H1 (cell line): Measurements from ENCODE around the gene PKD1. TPM values are rescaled to one million over a fixed set of nuclear protein-coding genes. Genes with fewer than 3 reads are reported as not detected.
A peak's percentile ranks its signal among the peaks of the same experiment; 100 is the strongest.

Source experiments
- CTCF ChIA-PET: fragments of 300-600 bp; sonication (Branson Sonifier 250); formaldehyde crosslinking; loops from one replicate; lab custom pipeline; 2021; ENCODE audit not compliant: partially characterized antibody; lab: Charles Lee
- POLR2A ChIA-PET: fragments of 300-600 bp; sonication (Branson Sonifier 250); formaldehyde crosslinking; loops from one replicate; lab custom pipeline; 2021; ENCODE audit warnings: inconsistent platforms; ENCODE audit not compliant: partially characterized antibody; lab: Charles Lee
- DNase-seq, 2 experiments: peaks; one replicate each; pipeline versions ENCODE4 v3.0.0 to v3.0.0-alpha.2; 2010 to 2022; ENCODE audit warnings: low spot score in 2 of 2, low read depth in 1 of 2, mixed read lengths in 1 of 2
- FAIRE-seq: peaks from 2 replicates; lab custom pipeline; 2011; peaks lifted over from hg19 to GRCh38; lab: Jason Lieb, UNC
- H2AFZ ChIP-seq: 2 replicates; pipeline ENCODE4 v1.8.1; 2012; ENCODE audit warnings: low read length, inconsistent platforms
- H2AK5ac ChIP-seq: 2 replicates; pipeline ENCODE4 v1.6.1; 2013; ENCODE audit warnings: low read depth, low read length
- H2BK120ac ChIP-seq: replicated peaks from 2 replicates; pipeline ENCODE3; 2013; ENCODE audit warnings: low read depth, low read length, inconsistent platforms
- H2BK12ac ChIP-seq: 2 replicates; pipeline ENCODE4 v1.6.1; 2013; ENCODE audit warnings: low read depth, low read length
- H2BK15ac ChIP-seq: 2 replicates; pipeline ENCODE4 v1.6.1; 2013; ENCODE audit warnings: low read length
- H2BK20ac ChIP-seq: 2 replicates; pipeline ENCODE4 v1.6.1; 2013; ENCODE audit warnings: low read length
- H2BK5ac ChIP-seq: 2 replicates; pipeline ENCODE4 v1.6.1; 2013; ENCODE audit warnings: low read depth, low read length
- H3K14ac ChIP-seq: 2 replicates; pipeline ENCODE4 v1.6.1; 2013; ENCODE audit warnings: inconsistent platforms; ENCODE audit not compliant: insufficient read length
- H3K18ac ChIP-seq: 2 replicates; pipeline ENCODE4 v1.6.1; 2013; ENCODE audit warnings: low read length; ENCODE audit errors: extremely low read depth
- H3K23ac ChIP-seq: 2 replicates; pipeline ENCODE4 v1.6.1; 2013; ENCODE audit warnings: inconsistent platforms; ENCODE audit not compliant: insufficient read length
- H3K23me2 ChIP-seq: 2 replicates; pipeline ENCODE4 v1.6.1; 2013; ENCODE audit warnings: low read depth, low read length
- H3K27ac ChIP-seq: 2 replicates; pipeline ENCODE4 v1.6.1; 2011; ENCODE audit warnings: low read depth, low read length, inconsistent platforms
- H3K27me3 ChIP-seq, 4 experiments: replicated peaks in 1 of 4; 1 replicate in 1 of 4; 2 replicates in 3 of 4; pipeline versions ENCODE4 v1.6.1 to v1.8.1; 2011 to 2013; ENCODE audit warnings: low read length in 3 of 4, mild to moderate bottlenecking in 3 of 4, inconsistent platforms in 2 of 4, mixed read lengths in 2 of 4, moderate library complexity in 1 of 4; ENCODE audit not compliant: control insufficient read depth in 3 of 4, insufficient read depth in 3 of 4; ENCODE audit errors: extremely low read depth in 1 of 4
- H3K36me3 ChIP-seq, 4 experiments: 2 replicates each; pipeline versions ENCODE4 v1.6.1 to v1.8.1; 2011 to 2013; ENCODE audit warnings: mild to moderate bottlenecking in 4 of 4, low read length in 3 of 4, moderate library complexity in 2 of 4, control low read depth in 1 of 4, inconsistent platforms in 1 of 4; ENCODE audit not compliant: insufficient read depth in 4 of 4, control insufficient read depth in 2 of 4
- H3K4ac ChIP-seq: replicated peaks from 2 replicates; pipeline ENCODE3; 2013; ENCODE audit warnings: low read length, low read depth, mixed read lengths, inconsistent platforms; ENCODE audit not compliant: insufficient read length
- H3K4me1 ChIP-seq, 4 experiments: replicated peaks in 1 of 4; 1 replicate in 1 of 4; 2 replicates in 3 of 4; pipeline versions ENCODE4 v1.6.1 to v1.8.1; 2011 to 2013; ENCODE audit warnings: low read length in 3 of 4, inconsistent platforms in 2 of 4, mixed read lengths in 1 of 4; ENCODE audit not compliant: insufficient read depth in 4 of 4, control insufficient read depth in 3 of 4
- H3K4me2 ChIP-seq, 2 experiments: 2 replicates each; pipeline versions ENCODE4 v1.6.1 to v1.8.1; 2011 to 2013; ENCODE audit warnings: low read depth in 2 of 2, low read length in 2 of 2, control low read depth in 1 of 2, inconsistent platforms in 1 of 2, mild to moderate bottlenecking in 1 of 2; ENCODE audit not compliant: insufficient read depth in 1 of 2
- H3K4me3 ChIP-seq, 4 experiments: fragments of 200-600, 300-600 bp in 1 of 4; sonication (generic), shearing (Covaris generic), sonication (Bioruptor Twin) in 1 of 4; 2 replicates each; pipeline versions ENCODE4 v1.5.1 to v1.8.1; 2011 to 2016; ENCODE audit warnings: low read length in 4 of 4, low read depth in 3 of 4, control low read depth in 2 of 4, inconsistent platforms in 2 of 4, mild to moderate bottlenecking in 2 of 4, mixed read lengths in 1 of 4, moderate library complexity in 1 of 4; ENCODE audit not compliant: insufficient read depth in 2 of 4; ENCODE audit errors: extremely low read depth in 1 of 4
- H3K56ac ChIP-seq: replicated peaks from 2 replicates; pipeline ENCODE3; 2013; ENCODE audit warnings: low read depth, mild to moderate bottlenecking, mixed read lengths, low read length, inconsistent platforms; ENCODE audit not compliant: insufficient read length
- H3K79me1 ChIP-seq: 2 replicates; pipeline ENCODE4 v1.6.1; 2013; ENCODE audit warnings: low read depth, low read length, control low read depth
- H3K79me2 ChIP-seq, 2 experiments: 2 replicates each; pipeline versions ENCODE4 v1.6.1 to v1.8.1; 2012 to 2013; ENCODE audit warnings: low read length in 2 of 2, mild to moderate bottlenecking in 2 of 2, inconsistent platforms in 1 of 2; ENCODE audit not compliant: insufficient read depth in 2 of 2, control insufficient read depth in 1 of 2
- H3K9ac ChIP-seq, 4 experiments: replicated peaks in 1 of 4; 1 replicate in 1 of 4; 2 replicates in 3 of 4; pipeline versions ENCODE4 v1.6.1 to v1.8.1; 2011 to 2013; ENCODE audit warnings: low read depth in 3 of 4, low read length in 3 of 4, control low read depth in 2 of 4, mild to moderate bottlenecking in 2 of 4, moderate library complexity in 2 of 4, inconsistent platforms in 1 of 4; ENCODE audit errors: extremely low read depth in 1 of 4
- H3K9me3 ChIP-seq, 2 experiments: 2 replicates each; pipeline versions ENCODE4 v1.6.1 to v1.8.1; 2012 to 2013; ENCODE audit warnings: mild to moderate bottlenecking in 2 of 2, moderate library complexity in 2 of 2, control low read depth in 1 of 2, inconsistent platforms in 1 of 2, low read depth in 1 of 2, low read length in 1 of 2, mixed read lengths in 1 of 2; ENCODE audit not compliant: insufficient read depth in 2 of 2
- H4K20me1 ChIP-seq, 2 experiments: replicated peaks in 1 of 2; 2 replicates each; pipeline versions ENCODE3 to v1.8.1; 2011 to 2013; ENCODE audit warnings: inconsistent platforms in 2 of 2, low read length in 2 of 2, mild to moderate bottlenecking in 1 of 2; ENCODE audit not compliant: insufficient read depth in 2 of 2, control insufficient read depth in 1 of 2
- H4K5ac ChIP-seq: 2 replicates; pipeline ENCODE4 v1.6.1; 2013; ENCODE audit warnings: low read length, low read depth, mixed read lengths, inconsistent platforms; ENCODE audit not compliant: insufficient read length
- H4K8ac ChIP-seq: 2 replicates; pipeline ENCODE4 v1.8.0; 2013; ENCODE audit warnings: mild to moderate bottlenecking, moderate library complexity, low read length, inconsistent platforms; ENCODE audit not compliant: insufficient read depth; ENCODE audit errors: extremely low read depth
- H4K91ac ChIP-seq: replicated peaks from 2 replicates; pipeline ENCODE3; 2013; ENCODE audit warnings: low read length, mixed read lengths, inconsistent platforms; ENCODE audit not compliant: insufficient read length
- WGBS, 2 experiments: shearing (Covaris generic) in 1 of 2; methylation state at CpG; one replicate each; pipeline versions ENCODE4 v1.1.6 to v1.1.7; 2013 to 2015; ENCODE audit warnings: low lambda C conversion rate in 2 of 2, mixed read lengths in 2 of 2, inconsistent platforms in 1 of 2, low coverage in 1 of 2, missing lambda C conversion rate in 1 of 2; ENCODE audit not compliant: insufficient replicate concordance in 2 of 2, insufficient coverage in 1 of 2, insufficient read length in 1 of 2; ENCODE audit errors: extremely low coverage in 1 of 2, missing lambda C conversion rate in 1 of 2; 5-methylcytosine and 5-hydroxymethylcytosine counted together
- polyA plus RNA-seq, 7 experiments: library from polyadenylated mRNA; depleted of rRNA in 3 of 7; stranded (reverse) in 5 of 7; unstranded in 2 of 7; fragments of >200 nt in 5 of 7; fragments of 200-250 nt in 2 of 7; gene quantifications; 1 replicate in 5 of 7; 2 replicates in 1 of 7; 4 replicates in 1 of 7; pipeline versions ENCODE4 v1.2.1 to v1.2.3, GENCODE V29; 2011 to 2013; ENCODE audit warnings: missing spikeins in 2 of 7, mixed read lengths in 2 of 7
- total RNA-seq: library from RNA; stranded (reverse); fragmentation: NEBNext Ultra II Directional; extraction: Animal tissue kit (Norgen Biotek cat#: 25700); gene quantifications from 2 replicates; pipeline ENCODE4 v1.2.1, GENCODE V29; 2021

Gene PKD1
- total and polyA plus RNA-seq, 2 of the 8 experiments (the other 6 are each of a cell fraction or from before 2014, with no cell fraction given) = 40.6 to 52.7 TPM

DNA sequence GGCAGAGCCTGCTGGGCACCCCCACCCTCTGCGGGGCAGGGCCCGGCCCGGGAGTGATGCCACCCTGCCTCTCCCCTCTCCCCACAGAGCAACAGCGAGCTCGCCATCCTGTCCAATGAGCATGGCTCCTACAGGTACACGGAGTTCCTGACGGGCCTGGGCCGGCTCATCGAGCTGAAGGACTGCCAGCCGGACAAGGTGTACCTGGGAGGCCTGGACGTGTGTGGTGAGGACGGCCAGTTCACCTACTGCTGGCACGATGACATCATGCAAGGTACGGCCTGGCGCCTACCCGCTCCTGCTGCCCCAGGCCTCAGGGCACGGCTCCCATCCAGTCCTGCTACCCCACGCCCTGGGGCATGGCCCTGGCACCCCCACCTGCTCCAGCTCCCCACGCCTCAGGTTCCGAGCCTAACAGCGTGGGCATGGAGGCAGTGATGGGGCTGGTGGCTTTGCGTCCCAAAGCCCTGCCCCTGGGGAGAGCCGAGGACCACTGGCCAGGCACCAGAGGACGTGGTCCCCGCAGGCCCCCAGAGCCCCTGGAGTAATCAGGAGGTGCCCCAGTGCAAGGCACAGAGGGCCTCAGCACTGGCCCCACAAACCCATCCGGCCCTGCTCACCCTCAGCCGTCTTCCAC lies 49.5 kb downstream of the PKD1 start:
- Histone ChIP-seq H4K91ac (no peak overlapping the region), H3K23me2 (peaks cover 2% of the 10 kb centered on the region; the same call in 1 of the 2 replicates), H2AK5ac (no peak overlapping the region), H3K27me3 (no peaks in the 10 kb centered on the region), H3K9me3 (no peaks in the 10 kb centered on the region), H3K4me2 (no peak overlapping the region), H3K18ac (no peak overlapping the region), H3K4me1 (peaks cover 0 to 6% (median 5%) of the 10 kb centered on the region in 4 experiments; a peak in 5 of 7 replicates), H2AFZ (no peak overlapping the region), H3K23ac (no peak overlapping the region), H2BK5ac (no peak overlapping the region; the same call in 1 of the 2 replicates), H3K14ac (no peak overlapping the region), H2BK15ac (no peak overlapping the region), H2BK20ac (no peak overlapping the region), H2BK120ac (no peak overlapping the region), H4K8ac (peak overlapping the region; percentile 79), H3K36me3 (peaks cover 0 to 34% (median 0%) of the 10 kb centered on the region in 4 experiments; a peak in 4 of 8 replicates), H3K56ac (no peak overlapping the region), H3K4me3 (no peak overlapping the region), H3K4ac (no peak overlapping the region), H3K9ac (no peak overlapping the region), H2BK12ac (no peak overlapping the region), H3K27ac (no peak overlapping the region), H3K79me2 (no peaks in the 10 kb centered on the region), H4K5ac (no peak overlapping the region), H3K79me1 (no peaks in the 10 kb centered on the region), H4K20me1 (peaks cover 3 to 11% of the 10 kb centered on the region in 2 experiments)
- WGBS, 2 experiments = 96% methylated on average over 24 of the region's 27 CpGs; no CpG with 5 or more reads in 1 of the 2 experiments
- FAIRE-seq (no peak), DNase-seq (no peak)
- ChIA-PET POLR2A (interaction anchor here (1.0 to 3.6 kb wide), 7 partner anchors 9 to 122 kb away, joined by 3 to 11 read pairs (median 6); partner anchors contain the start of genes NTHL1, RPS2, TRAF7 and TSC2), CTCF (interaction anchor here (0.8 to 3.8 kb wide), 8 partner anchors 13 to 133 kb away, joined by 3 to 15 read pairs (median 9); no protein-coding TSS in a partner anchor)
